Measurements from ENCODE around the gene TMEM179. TPM values are rescaled to one million over a fixed set of nuclear protein-coding genes. Genes with fewer than 3 reads are reported as not detected.

TMEM179 gene
- polyA plus RNA-seq, 1 donor (not counting 4 experiments of a cell fraction or from before 2014, with no cell fraction given), result not detected

DNA sequence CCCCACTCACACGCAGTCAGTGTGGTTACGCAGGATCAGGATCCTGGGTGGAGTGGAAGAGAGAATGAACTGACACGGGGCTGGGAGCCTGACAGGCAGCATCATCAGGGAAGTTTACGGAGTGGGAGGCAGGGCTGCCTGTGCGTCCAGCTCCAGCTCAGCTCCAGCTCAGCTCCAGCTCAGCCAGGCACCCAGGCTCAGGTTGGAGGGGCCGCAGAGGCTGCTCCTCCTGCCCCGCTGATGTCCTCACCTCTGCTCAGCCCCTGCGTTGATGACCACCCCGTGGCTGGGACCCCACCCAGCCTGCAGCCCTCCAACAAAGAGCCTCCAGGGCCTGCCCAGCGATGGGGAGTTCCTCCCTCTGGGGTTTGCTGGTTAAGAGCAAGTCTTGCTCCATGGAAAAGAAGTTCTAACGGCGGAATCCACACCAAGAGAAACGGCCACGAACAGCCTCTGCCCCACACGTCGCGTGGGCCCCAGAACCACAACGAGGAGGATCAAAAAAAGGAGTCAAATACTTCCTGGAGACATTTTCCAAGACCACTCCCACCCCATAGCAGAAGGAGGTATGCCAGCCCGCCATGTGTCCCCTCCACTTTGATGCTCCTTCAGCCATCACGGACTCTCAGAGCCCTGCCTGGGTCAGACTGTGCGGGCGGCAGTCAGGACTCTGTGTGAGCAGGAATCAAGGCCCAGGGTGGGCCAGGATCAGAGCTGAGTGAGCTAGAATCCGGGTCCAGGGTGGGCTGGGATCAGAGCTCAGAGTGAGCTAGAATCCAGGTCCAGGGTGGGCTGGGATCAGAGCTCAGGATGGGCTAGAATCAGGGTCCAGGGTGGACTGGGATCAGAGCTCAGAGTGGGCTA, 42.7 kb downstream of the TMEM179 start:
- Histone ChIP-seq H3K36me3 (ENCODE audit: control insufficient read depth in 2 of 2, extremely low read depth in 1 of 2, insufficient read depth in 2 of 2, low read length in 2 of 2) (no peaks in the 10 kb centered on the region), H3K4me3 (ENCODE audit: control insufficient read depth in 2 of 3, extremely low read depth in 1 of 3, insufficient read depth in 2 of 3, low read depth in 1 of 3, low read length in 3 of 3) (no peak overlapping the region), H3K4me2 (ENCODE audit: control insufficient read depth, extremely low read depth, insufficient read depth, low read depth, low read length) (no peak overlapping the region), H3K4me1 (ENCODE audit: control insufficient read depth, extremely low read depth, insufficient read depth, low read length) (no peaks in the 10 kb centered on the region), H3K9me3 (ENCODE audit: control insufficient read depth, low read depth, low read length) (no peaks in the 10 kb centered on the region), H3K9ac (ENCODE audit: control insufficient read depth, extremely low read depth, insufficient read depth, low read length) (no peak overlapping the region), H3K79me2 (ENCODE audit: control insufficient read depth, insufficient read depth, low read length) (no peaks in the 10 kb centered on the region), H2AFZ (ENCODE audit: control insufficient read depth, low read length) (no peak overlapping the region), H4K20me1 (ENCODE audit: control insufficient read depth, extremely low read depth, insufficient read depth, low read length) (no peaks in the 10 kb centered on the region), H3K27ac (ENCODE audit: control insufficient read depth, insufficient read depth, low read length) (no peak overlapping the region), H3K9me1 (ENCODE audit: control insufficient read depth, extremely low read depth, insufficient read depth, low read length) (no peaks in the 10 kb centered on the region), H3K27me3 (ENCODE audit: control insufficient read depth, extremely low read depth, insufficient read depth, low read length) (peaks cover 40% of the 10 kb centered on the region)
- no peak for TF ChIP-seq EZH2 (IDR thresholded peaks at IDR 0.05; ENCODE audit: low read length)
- TF ChIP-seq, protein P1, sequence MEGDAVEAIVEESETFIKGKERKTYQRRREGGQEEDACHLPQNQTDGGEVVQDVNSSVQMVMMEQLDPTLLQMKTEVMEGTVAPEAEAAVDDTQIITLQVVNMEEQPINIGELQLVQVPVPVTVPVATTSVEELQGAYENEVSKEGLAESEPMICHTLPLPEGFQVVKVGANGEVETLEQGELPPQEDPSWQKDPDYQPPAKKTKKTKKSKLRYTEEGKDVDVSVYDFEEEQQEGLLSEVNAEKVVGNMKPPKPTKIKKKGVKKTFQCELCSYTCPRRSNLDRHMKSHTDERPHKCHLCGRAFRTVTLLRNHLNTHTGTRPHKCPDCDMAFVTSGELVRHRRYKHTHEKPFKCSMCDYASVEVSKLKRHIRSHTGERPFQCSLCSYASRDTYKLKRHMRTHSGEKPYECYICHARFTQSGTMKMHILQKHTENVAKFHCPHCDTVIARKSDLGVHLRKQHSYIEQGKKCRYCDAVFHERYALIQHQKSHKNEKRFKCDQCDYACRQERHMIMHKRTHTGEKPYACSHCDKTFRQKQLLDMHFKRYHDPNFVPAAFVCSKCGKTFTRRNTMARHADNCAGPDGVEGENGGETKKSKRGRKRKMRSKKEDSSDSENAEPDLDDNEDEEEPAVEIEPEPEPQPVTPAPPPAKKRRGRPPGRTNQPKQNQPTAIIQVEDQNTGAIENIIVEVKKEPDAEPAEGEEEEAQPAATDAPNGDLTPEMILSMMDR (optimal IDR thresholded peaks at IDR 0.05 in 1 of 3, IDR thresholded peaks at IDR 0.05 in 1 of 3, conservative IDR thresholded peaks at IDR 0.05 in 1 of 3; ENCODE audit: extremely low read depth in 1 of 3, insufficient read depth in 2 of 3, low read length in 3 of 3), result no peak
- dilution Hi-C loops (cut with MboI; ENCODE audit: extremely low pct_ligation_motif_present, low sequenced_read_pairs), result no loop called here
- DNase-seq (ENCODE audit: low read depth, low spot score), result no peak
- FAIRE-seq, result no peak

DNA sequence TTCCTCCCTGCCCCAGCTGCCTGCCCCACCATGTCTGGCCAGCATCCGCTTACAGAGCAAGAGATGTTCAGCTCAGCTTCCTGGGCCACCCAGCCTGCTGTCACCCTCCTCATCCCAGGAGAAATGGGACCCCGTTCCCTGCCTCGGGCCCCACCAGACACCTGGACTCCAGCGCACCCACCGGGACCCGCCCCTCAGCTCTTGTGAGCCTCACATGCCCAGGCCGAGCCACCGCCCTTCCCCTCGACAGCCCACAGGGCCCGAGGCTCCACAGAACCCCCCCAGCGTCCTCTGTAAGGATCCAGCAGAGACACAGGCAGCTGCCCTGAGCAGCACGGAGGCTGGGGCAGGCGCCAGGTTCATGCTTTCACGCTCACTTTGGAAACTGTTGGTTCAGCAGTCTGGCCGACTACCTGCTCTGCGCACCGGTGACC, 43.4 kb downstream of the TMEM179 start:
- no peaks in the 10 kb centered on the region for H4K20me1 ChIP-seq (ENCODE audit: control insufficient read depth, extremely low read depth, insufficient read depth, low read length)
- no peaks in the 10 kb centered on the region for H3K79me2 ChIP-seq (ENCODE audit: control insufficient read depth, insufficient read depth, low read length)
- H2AFZ ChIP-seq (ENCODE audit: control insufficient read depth, low read length), result no peak overlapping the region
- H3K9ac ChIP-seq (ENCODE audit: control insufficient read depth, extremely low read depth, insufficient read depth, low read length), result no peak overlapping the region
- dilution Hi-C loops (cut with MboI; ENCODE audit: extremely low pct_ligation_motif_present, low sequenced_read_pairs), result no loop called here
- no peak overlapping the region for H3K4me2 ChIP-seq (ENCODE audit: control insufficient read depth, extremely low read depth, insufficient read depth, low read depth, low read length)
- H3K9me1 ChIP-seq (ENCODE audit: control insufficient read depth, extremely low read depth, insufficient read depth, low read length), result no peaks in the 10 kb centered on the region
- DNase-seq (ENCODE audit: low read depth, low spot score) (no peak), FAIRE-seq (no peak)
- H3K4me1 ChIP-seq (ENCODE audit: control insufficient read depth, extremely low read depth, insufficient read depth, low read length), result no peaks in the 10 kb centered on the region
- H3K27me3 ChIP-seq (ENCODE audit: control insufficient read depth, extremely low read depth, insufficient read depth, low read length), result peaks cover 33% of the 10 kb centered on the region
- no peak overlapping the region for H3K4me3 ChIP-seq (ENCODE audit: control insufficient read depth in 2 of 3, extremely low read depth in 1 of 3, insufficient read depth in 2 of 3, low read depth in 1 of 3, low read length in 3 of 3)
- TF ChIP-seq, protein P1 (optimal IDR thresholded peaks at IDR 0.05 in 1 of 3, IDR thresholded peaks at IDR 0.05 in 1 of 3, conservative IDR thresholded peaks at IDR 0.05 in 1 of 3; ENCODE audit: extremely low read depth in 1 of 3, insufficient read depth in 2 of 3, low read length in 3 of 3), result no peak
- no peak for TF ChIP-seq EZH2 (IDR thresholded peaks at IDR 0.05; ENCODE audit: low read length)
- no peaks in the 10 kb centered on the region for H3K36me3 ChIP-seq (ENCODE audit: control insufficient read depth in 2 of 2, extremely low read depth in 1 of 2, insufficient read depth in 2 of 2, low read length in 2 of 2)
- no peaks in the 10 kb centered on the region for H3K9me3 ChIP-seq (ENCODE audit: control insufficient read depth, low read depth, low read length)
- no peak overlapping the region for H3K27ac ChIP-seq (ENCODE audit: control insufficient read depth, insufficient read depth, low read length)
